Measurements from ENCODE around the gene SHLD2. TPM values are rescaled to one million over a fixed set of nuclear protein-coding genes. Genes with fewer than 3 reads are reported as not detected.
"Not testable (repeated sequence)": the region's sequence is repeated elsewhere in the genome, so short reads cannot be mapped to it uniquely, and the experiment has no call there.

Gene SHLD2
- total RNA-seq, 1 donor from 2014 or later, result 39.9 TPM

GRCh38 chr10:87133936-87134335 is 38.9 kb downstream of the SHLD2 start:
- DNase-seq (ENCODE audit: low spot score); H3K4me1 Mint-ChIP-seq (ENCODE audit: low read depth); H3K4me3 Mint-ChIP-seq (ENCODE audit: low read depth); H3K27ac Mint-ChIP-seq; intact Hi-C loops (cut with micrococcal nuclease); H3K27me3 Mint-ChIP-seq (ENCODE audit: low read depth): not testable (repeated sequence)
- peaks cover 16% of the 10 kb centered on the region for H3K9me3 Mint-ChIP-seq
- H3K36me3 Mint-ChIP-seq (ENCODE audit: low read depth), result peaks cover 48% of the 10 kb centered on the region

- H3K27ac Mint-ChIP-seq; DNase-seq (ENCODE audit: low spot score); H3K27me3 Mint-ChIP-seq (ENCODE audit: low read depth); H3K4me1 Mint-ChIP-seq (ENCODE audit: low read depth); intact Hi-C loops (cut with micrococcal nuclease); H3K4me3 Mint-ChIP-seq (ENCODE audit: low read depth): not testable (repeated sequence)
- H3K36me3 Mint-ChIP-seq (ENCODE audit: low read depth), result peaks cover 49% of the 10 kb centered on the region
- peaks cover 16% of the 10 kb centered on the region for H3K9me3 Mint-ChIP-seq
Measured at GRCh38 chr10:87134440-87134839, 39.4 kb downstream of the SHLD2 start.

GRCh38 chr10:87137478-87137877 is 42.5 kb downstream of the SHLD2 start:
- Mint-ChIP-seq H3K9me3 (peaks cover 16% of the 10 kb centered on the region), H3K36me3 (ENCODE audit: low read depth) (peaks cover 46% of the 10 kb centered on the region)
- intact Hi-C loops (cut with micrococcal nuclease); H3K27me3 Mint-ChIP-seq (ENCODE audit: low read depth); H3K4me3 Mint-ChIP-seq (ENCODE audit: low read depth); H3K27ac Mint-ChIP-seq; DNase-seq (ENCODE audit: low spot score); H3K4me1 Mint-ChIP-seq (ENCODE audit: low read depth): not testable (repeated sequence)

GRCh38 chr10:87142230-87143108 is 47.5 kb downstream of the SHLD2 start:
- DNase-seq (ENCODE audit: low spot score); H3K9me3 Mint-ChIP-seq; H3K4me1 Mint-ChIP-seq (ENCODE audit: low read depth); intact Hi-C loops (cut with micrococcal nuclease); H3K4me3 Mint-ChIP-seq (ENCODE audit: low read depth); H3K27me3 Mint-ChIP-seq (ENCODE audit: low read depth); H3K27ac Mint-ChIP-seq: not testable (repeated sequence)
- peaks cover 15% of the 10 kb centered on the region for H3K36me3 Mint-ChIP-seq (ENCODE audit: low read depth)

GRCh38 chr10:87143109-87143418 is 48.1 kb downstream of the SHLD2 start:
- H3K4me1 Mint-ChIP-seq (ENCODE audit: low read depth); DNase-seq (ENCODE audit: low spot score); H3K27me3 Mint-ChIP-seq (ENCODE audit: low read depth); intact Hi-C loops (cut with micrococcal nuclease); H3K27ac Mint-ChIP-seq; H3K36me3 Mint-ChIP-seq (ENCODE audit: low read depth); H3K4me3 Mint-ChIP-seq (ENCODE audit: low read depth); H3K9me3 Mint-ChIP-seq: not testable (repeated sequence)

- intact Hi-C loops (cut with micrococcal nuclease); H3K27me3 Mint-ChIP-seq (ENCODE audit: low read depth); H3K4me3 Mint-ChIP-seq (ENCODE audit: low read depth): not testable (repeated sequence)
Measured at GRCh38 chr10:87145598-87145997, 50.6 kb downstream of the SHLD2 start.

GRCh38 chr10:87149020-87149609 is 54.1 kb downstream of the SHLD2 start:
- H3K27me3 Mint-ChIP-seq (ENCODE audit: low read depth); H3K36me3 Mint-ChIP-seq (ENCODE audit: low read depth); DNase-seq (ENCODE audit: low spot score); H3K9me3 Mint-ChIP-seq; H3K4me3 Mint-ChIP-seq (ENCODE audit: low read depth); intact Hi-C loops (cut with micrococcal nuclease); H3K27ac Mint-ChIP-seq; H3K4me1 Mint-ChIP-seq (ENCODE audit: low read depth): not testable (repeated sequence)

More at GRCh38 chr10:87145598-87145997, 50.6 kb downstream of the SHLD2 start:
- not testable (repeated sequence) for H3K36me3 Mint-ChIP-seq (ENCODE audit: low read depth); H3K27ac Mint-ChIP-seq; DNase-seq (ENCODE audit: low spot score); H3K9me3 Mint-ChIP-seq; H3K4me1 Mint-ChIP-seq (ENCODE audit: low read depth)

GRCh38 chr10:87151516-87151915 is 56.5 kb downstream of the SHLD2 start:
- H3K27me3 Mint-ChIP-seq (ENCODE audit: low read depth); H3K27ac Mint-ChIP-seq; DNase-seq (ENCODE audit: low spot score); H3K4me3 Mint-ChIP-seq (ENCODE audit: low read depth); H3K36me3 Mint-ChIP-seq (ENCODE audit: low read depth); intact Hi-C loops (cut with micrococcal nuclease); H3K9me3 Mint-ChIP-seq; H3K4me1 Mint-ChIP-seq (ENCODE audit: low read depth): not testable (repeated sequence)

GRCh38 chr10:87156841-87157240 is 61.8 kb downstream of the SHLD2 start:
- DNase-seq (ENCODE audit: low spot score); H3K27ac Mint-ChIP-seq; H3K4me1 Mint-ChIP-seq (ENCODE audit: low read depth); intact Hi-C loops (cut with micrococcal nuclease); H3K4me3 Mint-ChIP-seq (ENCODE audit: low read depth); H3K9me3 Mint-ChIP-seq; H3K36me3 Mint-ChIP-seq (ENCODE audit: low read depth); H3K27me3 Mint-ChIP-seq (ENCODE audit: low read depth): not testable (repeated sequence)

GRCh38 chr10:87157821-87158220 is 62.8 kb downstream of the SHLD2 start:
- intact Hi-C loops (cut with micrococcal nuclease); H3K4me3 Mint-ChIP-seq (ENCODE audit: low read depth): not testable (repeated sequence)

GRCh38 chr10:87162703-87163293 is 67.8 kb downstream of the SHLD2 start:
- H3K27ac Mint-ChIP-seq, result not testable (repeated sequence)

More at GRCh38 chr10:87157821-87158220, 62.8 kb downstream of the SHLD2 start:
- not testable (repeated sequence) for H3K4me1 Mint-ChIP-seq (ENCODE audit: low read depth); H3K27ac Mint-ChIP-seq; H3K27me3 Mint-ChIP-seq (ENCODE audit: low read depth); H3K36me3 Mint-ChIP-seq (ENCODE audit: low read depth); H3K9me3 Mint-ChIP-seq; DNase-seq (ENCODE audit: low spot score)

GRCh38 chr10:87163414-87163813 is 68.4 kb downstream of the SHLD2 start:
- H3K4me1 Mint-ChIP-seq (ENCODE audit: low read depth); H3K27me3 Mint-ChIP-seq (ENCODE audit: low read depth); H3K9me3 Mint-ChIP-seq; H3K4me3 Mint-ChIP-seq (ENCODE audit: low read depth); DNase-seq (ENCODE audit: low spot score); H3K27ac Mint-ChIP-seq; intact Hi-C loops (cut with micrococcal nuclease): not testable (repeated sequence)
- H3K36me3 Mint-ChIP-seq (ENCODE audit: low read depth), result peaks cover 12% of the 10 kb centered on the region

More at GRCh38 chr10:87162703-87163293, 67.8 kb downstream of the SHLD2 start:
- DNase-seq (ENCODE audit: low spot score); H3K27me3 Mint-ChIP-seq (ENCODE audit: low read depth); H3K9me3 Mint-ChIP-seq; intact Hi-C loops (cut with micrococcal nuclease); H3K4me3 Mint-ChIP-seq (ENCODE audit: low read depth); H3K4me1 Mint-ChIP-seq (ENCODE audit: low read depth): not testable (repeated sequence)
- H3K36me3 Mint-ChIP-seq (ENCODE audit: low read depth), result peaks cover 14% of the 10 kb centered on the region

GRCh38 chr10:87169857-87170256 is 74.9 kb downstream of the SHLD2 start:
- H3K4me1 Mint-ChIP-seq (ENCODE audit: low read depth); H3K9me3 Mint-ChIP-seq; H3K27ac Mint-ChIP-seq; H3K4me3 Mint-ChIP-seq (ENCODE audit: low read depth); intact Hi-C loops (cut with micrococcal nuclease); DNase-seq (ENCODE audit: low spot score); H3K27me3 Mint-ChIP-seq (ENCODE audit: low read depth): not testable (repeated sequence)
- peaks cover 12% of the 10 kb centered on the region for H3K36me3 Mint-ChIP-seq (ENCODE audit: low read depth)
